Lung (tissue), 12 donors: ENCODE data around the gene TAP2. TPM values are rescaled to one million over a fixed set of nuclear protein-coding genes. Genes with fewer than 3 reads are reported as not detected.
"Not testable (repeated sequence)": the region's sequence is repeated elsewhere in the genome, so short reads cannot be mapped to it uniquely, and the experiment has no call there.

Source experiments
- ATAC-seq: fragments of 200-7000 bp; cut with Tn5 transposase; one replicate; pipeline ENCODE4 v1.9.1; 2020; ENCODE audit warnings: moderate number of reproducible peaks; ENCODE audit not compliant: insufficient read depth, low FRiP score
- DNase-seq, 3 donors: peaks; one replicate each; pipeline ENCODE4 v3.0.0-alpha.2; 2013 to 2017
- H3K27ac ChIP-seq, 2 donors: one replicate each; pipeline ENCODE4 v1.5.1; 2013; ENCODE audit warnings: mild to moderate bottlenecking in 2 of 2, moderate library complexity in 2 of 2, control low read depth in 1 of 2, inconsistent platforms in 1 of 2, low read depth in 1 of 2, low read length in 1 of 2
- H3K27me3 ChIP-seq, 3 donors: one replicate each; pipeline ENCODE4 v1.5.1; 2013; ENCODE audit warnings: low read length in 2 of 3; ENCODE audit not compliant: control insufficient read depth in 3 of 3, insufficient read depth in 3 of 3
- H3K36me3 ChIP-seq, 4 donors: one replicate each; pipeline ENCODE4 v1.5.1; 2013; ENCODE audit warnings: low read length in 4 of 4, mild to moderate bottlenecking in 1 of 4, moderate library complexity in 1 of 4; ENCODE audit not compliant: control insufficient read depth in 4 of 4, insufficient read depth in 4 of 4
- H3K4me1 ChIP-seq, 5 donors: one replicate each; pipeline ENCODE4 v1.5.1; 2013; ENCODE audit warnings: low read length in 5 of 5, mild to moderate bottlenecking in 2 of 5, moderate library complexity in 1 of 5; ENCODE audit not compliant: control insufficient read depth in 5 of 5, insufficient read depth in 5 of 5
- H3K4me3 ChIP-seq: one replicate; pipeline ENCODE4 v1.5.1; 2013; ENCODE audit warnings: mild to moderate bottlenecking, control low read depth, moderate library complexity
- H3K9ac ChIP-seq, 2 donors: one replicate each; pipeline ENCODE4 v1.5.1; 2013; ENCODE audit warnings: low read length in 2 of 2, control low read depth in 1 of 2; ENCODE audit not compliant: insufficient read depth in 1 of 2
- H3K9me3 ChIP-seq, 4 donors: one replicate each; pipeline ENCODE4 v1.5.1; 2013; ENCODE audit warnings: low read length in 3 of 4, mild to moderate bottlenecking in 1 of 4, moderate library complexity in 1 of 4; ENCODE audit not compliant: control insufficient read depth in 4 of 4, insufficient read depth in 3 of 4
- WGBS, 2 donors: extraction: QIAGEN DNeasy Blood & Tissue Kit; methylation state at CpG; one replicate each; pipeline ENCODE4 v1.1.7; 2013; 5-methylcytosine and 5-hydroxymethylcytosine counted together
- polyA plus RNA-seq, 2 donors: library from polyadenylated mRNA; stranded (reverse); fragments of 200-250 nt; gene quantifications; one replicate each; pipeline ENCODE4 v1.2.1, GENCODE V29; 2013
- total RNA-seq, 2 donors: library from RNA; depleted of rRNA in 1 of 2; stranded (reverse); fragments of >200 nt in 1 of 2; gene quantifications; one replicate each; pipeline ENCODE4 v1.2.1, GENCODE V29; 2014 to 2021
- TF ChIP-seq, protein P1 (sequence below): IDR thresholded peaks from 2 replicates; pipeline ENCODE4 v1.5.1; 2012; ENCODE audit warnings: mild to moderate bottlenecking; ENCODE audit errors: control extremely low read depth, extremely low read depth
- donor health status: control.
- donor health status: control.
- donor health status: Bipolar disorder and iron deficiency.
- donor health status: healthy.
- donor health status: DM: yes; HTN: yes; CAD: no.

TAP2 gene
- total and polyA plus RNA-seq, 4 donors, result 15.2 to 63.2 (median 42.0) TPM

- TF ChIP-seq, protein P1, sequence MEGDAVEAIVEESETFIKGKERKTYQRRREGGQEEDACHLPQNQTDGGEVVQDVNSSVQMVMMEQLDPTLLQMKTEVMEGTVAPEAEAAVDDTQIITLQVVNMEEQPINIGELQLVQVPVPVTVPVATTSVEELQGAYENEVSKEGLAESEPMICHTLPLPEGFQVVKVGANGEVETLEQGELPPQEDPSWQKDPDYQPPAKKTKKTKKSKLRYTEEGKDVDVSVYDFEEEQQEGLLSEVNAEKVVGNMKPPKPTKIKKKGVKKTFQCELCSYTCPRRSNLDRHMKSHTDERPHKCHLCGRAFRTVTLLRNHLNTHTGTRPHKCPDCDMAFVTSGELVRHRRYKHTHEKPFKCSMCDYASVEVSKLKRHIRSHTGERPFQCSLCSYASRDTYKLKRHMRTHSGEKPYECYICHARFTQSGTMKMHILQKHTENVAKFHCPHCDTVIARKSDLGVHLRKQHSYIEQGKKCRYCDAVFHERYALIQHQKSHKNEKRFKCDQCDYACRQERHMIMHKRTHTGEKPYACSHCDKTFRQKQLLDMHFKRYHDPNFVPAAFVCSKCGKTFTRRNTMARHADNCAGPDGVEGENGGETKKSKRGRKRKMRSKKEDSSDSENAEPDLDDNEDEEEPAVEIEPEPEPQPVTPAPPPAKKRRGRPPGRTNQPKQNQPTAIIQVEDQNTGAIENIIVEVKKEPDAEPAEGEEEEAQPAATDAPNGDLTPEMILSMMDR, result peak; percentile 75
These were observed 47.3 kb upstream of the TAP2 start for GRCh38 chr6:32885698-32886286.

DNA sequence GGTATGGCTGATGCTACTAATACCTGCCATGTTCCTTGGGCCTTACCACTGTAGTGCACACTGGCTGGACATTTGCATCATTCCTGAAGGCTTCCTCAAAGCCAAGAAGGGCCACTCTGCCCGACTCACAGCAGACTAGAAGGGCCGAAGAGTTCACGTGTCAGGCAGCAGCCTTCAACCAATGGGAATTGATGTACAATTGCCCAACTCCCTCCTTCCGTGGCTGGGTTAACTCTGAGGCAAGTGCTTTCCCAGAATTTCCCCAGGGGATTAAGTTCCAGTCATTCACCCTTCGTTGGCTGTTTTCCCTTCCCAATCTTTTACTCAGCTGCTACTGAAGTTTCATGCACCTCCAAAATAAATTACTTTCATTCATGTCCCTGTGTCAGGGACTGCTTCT, 45.2 kb upstream of the TAP2 start:
- no peak for DNase-seq
- no peaks in the 10 kb centered on the region for H3K36me3 ChIP-seq
- peak; percentile 65 for ATAC-seq
- H3K9ac ChIP-seq, result no peak overlapping the region
- H3K4me1 ChIP-seq, result peaks cover 0 to 13% (median 2%) of the 10 kb centered on the region in 5 donors
- H3K27me3 ChIP-seq, result peaks cover 0 to 43% (median 31%) of the 10 kb centered on the region in 3 donors
- H3K9me3 ChIP-seq, result no peaks in the 10 kb centered on the region
- H3K27ac ChIP-seq, result no peak overlapping the region
- 21 to 26% methylated on average over 5 of the region's 5 CpGs for WGBS, 2 donors
- TF ChIP-seq, protein P1, result no peak
- H3K4me3 ChIP-seq, result no peak overlapping the region

More at GRCh38 chr6:32885698-32886286, 47.3 kb upstream of the TAP2 start:
- DNase-seq, result peak in 2 of 3 donors; percentile 84 to 89
- no peak overlapping the region for H3K9ac ChIP-seq
- no peak overlapping the region for H3K27ac ChIP-seq
- 45 to 54% methylated on average over 4 of the region's 4 CpGs for WGBS, 2 donors
- H3K36me3 ChIP-seq, result no peaks in the 10 kb centered on the region
- H3K4me3 ChIP-seq, result no peak overlapping the region
- H3K4me1 ChIP-seq, result peaks cover 0 to 13% (median 2%) of the 10 kb centered on the region in 5 donors
- no peaks in the 10 kb centered on the region for H3K9me3 ChIP-seq
- no peak for ATAC-seq
- H3K27me3 ChIP-seq, result peaks cover 0 to 23% (median 17%) of the 10 kb centered on the region in 3 donors

DNA sequence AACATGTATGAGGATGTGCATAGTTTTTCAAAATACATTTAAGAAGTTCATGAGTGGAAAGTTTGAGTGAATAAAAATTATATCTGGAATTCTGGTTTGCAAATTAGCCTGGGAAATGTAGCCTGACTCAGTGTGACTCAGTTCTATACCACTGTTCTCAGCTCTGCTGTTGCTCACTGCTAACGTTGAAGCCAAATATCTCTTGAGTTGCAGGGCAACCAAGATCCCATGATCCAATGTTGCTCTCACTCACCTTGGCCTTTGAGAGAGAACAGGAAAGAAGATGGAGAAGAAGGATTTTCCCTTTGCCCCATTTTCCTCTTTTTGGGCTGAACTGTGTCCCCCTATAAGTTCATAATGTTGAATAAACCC, 44.3 kb upstream of the TAP2 start:
- no peak for ATAC-seq
- no peaks in the 10 kb centered on the region for H3K36me3 ChIP-seq
- H3K9me3 ChIP-seq, result no peaks in the 10 kb centered on the region
- 0 to 44% methylated on average over 1 of the region's 1 CpG for WGBS, 2 donors
- peaks cover 0 to 13% (median 2%) of the 10 kb centered on the region in 5 donors for H3K4me1 ChIP-seq
- H3K4me3 ChIP-seq, result no peak overlapping the region
- no peak overlapping the region for H3K9ac ChIP-seq
- peaks cover 0 to 48% (median 34%) of the 10 kb centered on the region in 3 donors for H3K27me3 ChIP-seq
- no peak overlapping the region for H3K27ac ChIP-seq
- TF ChIP-seq, protein P1, result no peak
- DNase-seq, result no peak

DNA sequence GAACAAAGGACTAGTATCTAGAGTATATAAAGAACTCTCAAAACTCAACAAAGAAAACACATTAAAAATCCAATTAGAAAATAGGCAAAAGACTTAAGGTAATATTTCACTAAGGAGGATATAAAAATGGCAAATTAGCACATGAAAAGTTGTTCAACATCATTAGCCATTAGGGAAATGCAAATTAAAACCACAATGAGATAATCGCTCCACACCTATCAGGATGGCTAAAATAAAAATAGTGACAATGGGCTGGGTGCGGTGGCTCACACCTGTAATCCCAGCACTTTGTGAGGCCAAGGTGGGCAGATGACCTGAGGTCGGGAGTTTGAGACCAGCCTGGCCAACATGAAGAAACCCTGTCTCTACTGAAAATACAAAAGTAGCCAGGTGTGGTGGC, 42.4 kb upstream of the TAP2 start:
- H3K4me1 ChIP-seq, DNase-seq, H3K9me3 ChIP-seq, H3K36me3 ChIP-seq, H3K27ac ChIP-seq, H3K9ac ChIP-seq, ATAC-seq, H3K4me3 ChIP-seq: not testable (repeated sequence)
- WGBS, 2 donors, result 64 to 76% methylated on average over 3 of the region's 3 CpGs
- H3K27me3 ChIP-seq, result peaks cover 0 to 58% (median 48%) of the 10 kb centered on the region in 3 donors
